Dendritic cell treated with granulocyte-macrophage colony-stimulating factor and Interleukin-4, amounts not matched to agents 40 ng/mL and 50 ng/mL, for 4 days (primary cell): Measurements from ENCODE around the gene CAT.

Source experiments
- H3K27ac Mint-ChIP-seq: one replicate; pipeline ENCODE4 v1.8.0; 2022; ENCODE audit warnings: mild to moderate bottlenecking, mixed read lengths
- H3K27me3 Mint-ChIP-seq: one replicate; pipeline ENCODE4 v1.8.0; 2022; ENCODE audit warnings: mild to moderate bottlenecking, mixed read lengths
- H3K36me3 Mint-ChIP-seq: one replicate; pipeline ENCODE4 v1.8.0; 2022; ENCODE audit warnings: low read depth, mixed read lengths
- H3K4me1 Mint-ChIP-seq: one replicate; pipeline ENCODE4 v1.8.0; 2022; ENCODE audit warnings: low read depth, mixed read lengths
- H3K4me3 Mint-ChIP-seq: one replicate; pipeline ENCODE4 v1.8.0; 2022; ENCODE audit warnings: mild to moderate bottlenecking, moderate library complexity, mixed read lengths
- H3K9me3 Mint-ChIP-seq: one replicate; pipeline ENCODE4 v1.8.0; 2022; ENCODE audit warnings: mixed read lengths
- intact Hi-C: fragments of 100-400 bp; cut with micrococcal nuclease; formaldehyde crosslinking; loops from one replicate; pipeline ENCODE4 v1.15.0; 2022

CAT gene

DNA sequence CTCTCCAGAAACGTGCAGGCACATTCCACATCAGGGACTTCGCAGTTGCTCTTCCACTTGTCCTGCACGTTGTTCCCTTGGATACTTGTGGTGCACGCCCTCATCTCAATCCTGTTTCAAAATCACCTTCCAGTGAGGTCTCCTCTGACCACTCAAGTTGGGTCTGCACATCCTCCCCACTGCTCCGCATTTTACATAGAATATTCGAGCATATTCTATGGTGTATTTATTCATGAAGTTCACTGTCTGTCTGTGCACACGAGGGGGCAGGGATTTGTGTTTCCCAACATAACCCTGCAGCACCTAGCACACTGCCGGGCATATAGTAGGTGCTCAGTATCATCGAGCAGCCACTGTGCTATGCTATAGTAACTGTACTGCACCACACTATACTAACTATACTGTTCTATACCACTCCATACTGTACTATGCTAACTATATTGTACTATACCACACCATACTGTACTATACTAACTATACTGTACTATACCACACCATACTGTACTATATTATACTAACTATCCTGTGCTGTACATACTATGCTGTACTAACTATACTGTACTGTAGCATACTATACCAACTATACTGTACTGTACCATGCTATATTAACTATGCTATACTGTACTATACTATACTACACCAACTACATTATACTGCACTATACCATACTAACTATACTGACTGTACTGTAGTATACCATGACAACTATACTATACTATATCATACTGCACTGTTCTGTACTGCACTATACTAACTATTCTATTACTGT lies 44.6 kb downstream of the CAT start:
- Mint-ChIP-seq H3K4me1 (no peaks in the 10 kb centered on the region), H3K27me3 (peaks cover 5% of the 10 kb centered on the region)

DNA sequence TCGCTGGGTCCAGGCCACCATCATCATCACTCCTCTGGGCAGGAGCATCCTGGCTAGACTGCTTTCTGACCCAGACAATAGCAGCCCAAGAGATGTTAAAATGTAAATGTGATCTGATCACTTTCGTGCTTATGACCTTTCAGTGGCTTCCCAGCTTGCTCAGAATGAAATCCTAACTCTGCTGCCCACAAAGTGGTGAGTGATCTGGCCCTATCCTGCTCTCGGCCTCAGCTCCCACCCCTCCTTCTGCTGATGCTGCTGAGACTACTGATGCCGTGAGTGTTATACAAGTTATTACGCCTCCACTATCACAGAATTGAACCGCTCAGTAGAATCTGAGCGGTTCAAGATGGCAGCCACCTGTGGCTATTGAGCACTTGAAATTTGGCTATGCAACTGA lies 48.7 kb downstream of the CAT start:
- no peaks in the 10 kb centered on the region for H3K9me3 Mint-ChIP-seq
- no peaks in the 10 kb centered on the region for H3K36me3 Mint-ChIP-seq
- H3K4me1 Mint-ChIP-seq, result no peaks in the 10 kb centered on the region
- intact Hi-C loops, result no loop called here
- no peaks in the 10 kb centered on the region for H3K27me3 Mint-ChIP-seq
- no peak overlapping the region for H3K4me3 Mint-ChIP-seq
- H3K27ac Mint-ChIP-seq, result no peak overlapping the region

More for the DNA sequence above, 44.6 kb downstream of the CAT start:
- no peaks in the 10 kb centered on the region for H3K9me3 Mint-ChIP-seq
- no peak overlapping the region for H3K27ac Mint-ChIP-seq
- H3K36me3 Mint-ChIP-seq, result no peaks in the 10 kb centered on the region
- intact Hi-C loops, result no loop called here
- H3K4me3 Mint-ChIP-seq, result no peak overlapping the region

DNA sequence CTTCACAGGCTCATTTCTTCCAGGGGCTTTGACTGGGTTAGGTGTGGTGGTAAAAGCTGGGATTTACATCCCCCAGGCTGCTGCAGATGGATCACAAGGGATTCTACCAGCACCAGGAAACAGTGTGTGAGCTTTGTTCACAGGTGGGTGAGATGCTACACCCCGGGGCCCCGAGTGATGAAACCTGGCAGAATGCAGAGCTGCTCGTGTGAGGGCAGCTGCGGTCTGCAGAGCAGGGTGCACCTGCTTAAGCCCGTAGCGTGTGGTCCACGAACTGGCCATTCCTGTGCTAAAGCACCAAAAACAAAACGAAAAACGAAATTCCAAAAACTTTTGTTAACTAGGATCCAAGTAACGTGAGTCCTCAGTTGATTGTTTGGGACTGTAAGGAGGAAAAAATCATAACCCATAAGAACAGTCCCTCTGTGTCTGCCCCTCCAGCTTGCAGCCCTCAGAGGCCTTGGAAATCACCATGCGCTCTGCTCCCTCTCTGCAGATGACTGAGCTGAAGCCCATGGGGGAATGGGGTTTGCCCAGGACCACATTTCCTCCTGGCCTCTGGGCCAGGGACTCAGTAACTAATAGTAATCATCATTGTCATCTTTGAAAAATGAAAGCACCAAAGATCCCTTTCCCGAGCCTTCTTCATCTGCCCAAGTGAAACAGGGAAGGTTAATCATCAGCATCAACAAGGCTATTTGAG lies 50.3 kb downstream of the CAT start:
- no peak overlapping the region for H3K27ac Mint-ChIP-seq
- H3K9me3 Mint-ChIP-seq, result no peaks in the 10 kb centered on the region
- H3K36me3 Mint-ChIP-seq, result no peaks in the 10 kb centered on the region
- peaks cover 9% of the 10 kb centered on the region for H3K4me1 Mint-ChIP-seq
- H3K4me3 Mint-ChIP-seq, result no peak overlapping the region
- H3K27me3 Mint-ChIP-seq, result no peaks in the 10 kb centered on the region
- intact Hi-C loops, result no loop called here

DNA sequence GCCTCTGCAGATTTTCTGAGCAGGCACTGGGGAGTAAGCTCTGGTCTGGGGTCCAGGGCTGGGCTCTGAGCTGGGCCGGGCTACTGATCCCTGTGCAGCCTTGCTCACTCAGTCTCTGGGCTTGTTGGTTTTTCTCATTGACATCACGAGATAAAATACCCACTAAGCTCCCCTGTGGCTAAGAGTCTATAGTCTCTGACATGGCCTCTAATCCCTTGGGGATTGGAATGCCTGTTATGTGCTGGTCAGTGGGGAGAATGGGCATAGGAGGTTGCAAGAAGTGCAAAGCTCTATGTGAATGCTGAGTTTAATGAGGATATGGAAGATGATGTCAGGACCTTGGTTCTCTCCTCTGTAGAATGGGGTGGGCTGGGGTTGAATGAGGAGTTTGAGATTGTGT lies 51.6 kb downstream of the CAT start:
- Mint-ChIP-seq H3K4me1 (peaks cover 15% of the 10 kb centered on the region), H3K27me3 (peaks cover 2% of the 10 kb centered on the region), H3K27ac (no peak overlapping the region), H3K36me3 (no peaks in the 10 kb centered on the region), H3K9me3 (no peaks in the 10 kb centered on the region), H3K4me3 (no peak overlapping the region)
- intact Hi-C loops, result no loop called here

DNA sequence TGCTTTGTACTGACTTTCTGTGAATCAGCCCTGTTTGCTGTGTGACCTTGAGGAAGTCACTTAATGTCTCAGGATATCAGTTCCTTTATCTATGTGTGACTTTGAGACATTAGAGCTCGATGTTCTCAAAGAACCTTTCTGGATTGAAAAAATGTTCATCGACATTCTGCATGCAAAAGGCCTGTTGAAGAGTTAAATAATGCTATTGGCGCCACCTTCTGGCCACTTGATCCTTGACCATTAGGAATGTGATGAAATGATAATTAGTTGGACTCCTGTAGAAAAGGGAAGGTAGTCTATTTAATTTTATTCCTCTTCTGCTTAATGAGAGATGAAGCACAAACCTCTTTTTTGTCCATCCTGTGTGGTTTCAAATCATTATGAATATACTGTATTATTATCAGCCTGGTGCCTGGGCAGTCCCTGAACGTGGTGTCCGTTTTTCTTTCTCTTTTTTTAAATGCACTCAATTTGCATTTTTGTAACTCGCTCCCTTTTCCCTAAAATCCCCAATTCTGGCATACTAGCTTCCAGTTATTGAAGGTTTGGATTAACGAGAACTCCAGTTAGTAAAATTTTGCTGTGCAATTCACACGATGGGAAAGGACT lies 54.2 kb downstream of the CAT start:
- intact Hi-C loops, result no loop called here
- Mint-ChIP-seq H3K27me3 (peaks cover 4% of the 10 kb centered on the region), H3K4me3 (no peak overlapping the region), H3K4me1 (peaks cover 15% of the 10 kb centered on the region), H3K36me3 (no peaks in the 10 kb centered on the region), H3K27ac (no peak overlapping the region), H3K9me3 (no peaks in the 10 kb centered on the region)

DNA sequence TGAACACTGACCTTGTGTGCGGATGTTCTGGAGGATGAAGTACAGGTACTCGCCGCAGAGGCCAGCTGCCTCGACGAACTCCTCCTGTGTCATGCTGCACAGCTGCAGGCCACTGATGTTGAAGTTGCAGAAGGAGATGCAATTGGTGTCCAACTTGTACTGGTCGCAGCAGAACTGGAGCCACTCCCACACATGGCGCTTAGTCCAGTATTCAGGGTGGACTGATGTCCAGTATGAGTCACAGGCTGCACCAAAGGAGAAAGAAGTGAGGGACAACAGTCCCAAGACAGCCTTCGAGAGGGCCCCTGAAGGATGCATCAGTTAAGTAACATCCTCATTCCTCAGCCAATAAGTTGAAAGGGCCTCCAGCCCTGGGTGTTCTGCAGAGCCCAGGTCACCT lies 54.7 kb downstream of the CAT start:
- Mint-ChIP-seq H3K4me1 (peaks cover 15% of the 10 kb centered on the region), H3K27me3 (peaks cover 4% of the 10 kb centered on the region), H3K4me3 (no peak overlapping the region), H3K9me3 (no peaks in the 10 kb centered on the region), H3K36me3 (no peaks in the 10 kb centered on the region), H3K27ac (no peak overlapping the region)
- intact Hi-C loops, result no loop called here

DNA sequence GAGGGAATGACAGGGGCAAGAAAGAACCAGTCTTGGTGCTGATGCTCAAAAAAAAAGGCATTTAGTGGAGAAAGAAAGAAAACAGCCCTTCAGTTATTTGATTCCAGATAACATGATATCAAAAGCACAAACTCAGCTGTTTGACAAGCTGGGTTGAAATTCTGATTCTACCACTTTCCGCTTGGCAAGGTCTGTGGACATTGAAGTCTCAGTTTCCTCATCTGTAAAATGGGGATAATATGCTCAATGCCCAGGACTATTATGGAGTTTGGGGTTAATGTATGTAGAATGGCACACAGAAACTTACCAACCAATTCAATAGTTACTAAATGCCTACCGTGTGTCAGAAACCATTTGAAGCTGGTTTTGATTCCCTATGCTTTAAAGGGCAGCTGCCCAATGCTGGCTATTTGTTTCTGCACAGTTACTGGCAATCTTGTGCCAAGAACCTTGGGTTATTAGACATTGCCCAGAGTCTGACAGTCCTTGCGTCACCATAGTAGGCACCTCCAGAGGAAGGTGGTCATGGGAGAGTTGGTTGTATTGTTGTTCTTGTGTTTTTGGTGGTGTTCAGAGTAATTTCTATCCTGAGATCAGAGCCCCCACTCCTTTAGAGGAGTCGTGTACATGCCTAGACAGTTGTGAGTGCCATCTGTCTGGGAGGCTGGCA lies 55.3 kb downstream of the CAT start:
- no peaks in the 10 kb centered on the region for H3K36me3 Mint-ChIP-seq
- H3K4me1 Mint-ChIP-seq, result peaks cover 15% of the 10 kb centered on the region
- no peak overlapping the region for H3K4me3 Mint-ChIP-seq
- peaks cover 4% of the 10 kb centered on the region for H3K27me3 Mint-ChIP-seq
- H3K9me3 Mint-ChIP-seq, result no peaks in the 10 kb centered on the region
- no peak overlapping the region for H3K27ac Mint-ChIP-seq
- intact Hi-C loops, result no loop called here

DNA sequence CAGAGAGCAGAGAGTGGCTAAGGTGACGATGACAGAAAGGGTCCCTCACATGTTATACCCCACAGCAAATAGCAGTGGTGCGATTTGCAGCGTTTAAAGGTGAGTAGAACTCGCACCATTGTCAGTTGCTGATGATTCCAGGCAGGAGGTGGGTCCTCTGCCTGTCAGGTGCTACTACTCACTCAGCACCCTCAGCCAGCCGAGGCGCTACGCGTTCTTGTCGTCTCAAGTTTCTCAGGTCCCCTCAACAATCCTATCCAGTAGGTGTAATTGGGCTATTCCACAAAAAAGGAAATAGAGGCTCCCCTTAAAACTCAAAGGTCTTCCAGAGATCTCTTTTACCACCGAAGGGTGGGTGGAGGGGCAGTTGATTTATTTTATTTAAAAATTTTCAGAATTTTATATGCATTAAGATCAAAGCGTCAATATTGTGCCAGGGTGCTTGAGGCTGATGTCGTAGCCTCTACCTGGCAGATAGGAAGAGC lies 56.5 kb downstream of the CAT start:
- Mint-ChIP-seq H3K36me3 (no peaks in the 10 kb centered on the region), H3K27me3 (peaks cover 4% of the 10 kb centered on the region), H3K4me1 (peaks cover 21% of the 10 kb centered on the region), H3K27ac (peak overlapping the region; percentile 56), H3K4me3 (no peak overlapping the region), H3K9me3 (no peaks in the 10 kb centered on the region)
- intact Hi-C loops, result no loop called here

DNA sequence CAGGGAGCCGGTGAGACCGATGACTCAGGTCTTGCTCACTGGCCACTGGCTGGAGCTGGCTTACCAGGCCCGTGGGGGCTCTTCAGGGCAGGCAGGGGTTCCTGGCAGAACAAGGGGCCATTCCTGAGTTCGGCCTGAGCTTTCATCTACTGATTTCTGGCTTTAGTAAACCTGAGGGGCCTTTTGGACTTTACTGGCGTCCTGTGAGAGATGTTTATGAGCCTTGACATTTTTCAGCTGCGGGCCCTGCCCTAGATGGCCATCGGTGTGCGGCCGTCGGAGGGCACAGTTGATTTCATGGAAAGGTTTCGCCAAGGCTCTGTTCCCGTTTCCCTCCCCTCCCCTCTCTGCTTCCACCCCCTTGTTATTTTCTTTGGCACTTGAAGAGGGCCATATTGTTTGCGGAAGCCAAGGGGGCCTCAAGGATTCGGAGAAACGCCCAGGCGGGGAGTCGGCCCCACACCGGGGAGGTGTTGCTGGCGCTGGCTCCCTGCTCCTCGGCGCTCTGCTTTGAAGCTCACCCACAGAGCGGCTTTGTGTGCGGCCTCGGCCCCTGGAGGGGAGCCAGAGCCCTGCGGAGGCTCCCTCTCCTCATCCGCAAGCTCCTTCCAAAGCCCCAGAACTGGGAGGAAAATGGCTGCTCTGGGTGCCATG lies 57.1 kb downstream of the CAT start:
- no peak overlapping the region for H3K4me3 Mint-ChIP-seq
- H3K4me1 Mint-ChIP-seq, result peaks cover 23% of the 10 kb centered on the region
- H3K9me3 Mint-ChIP-seq, result no peaks in the 10 kb centered on the region
- H3K27ac Mint-ChIP-seq, result no peak overlapping the region
- H3K27me3 Mint-ChIP-seq, result peaks cover 4% of the 10 kb centered on the region
- intact Hi-C loops, result no loop called here
- no peaks in the 10 kb centered on the region for H3K36me3 Mint-ChIP-seq

DNA sequence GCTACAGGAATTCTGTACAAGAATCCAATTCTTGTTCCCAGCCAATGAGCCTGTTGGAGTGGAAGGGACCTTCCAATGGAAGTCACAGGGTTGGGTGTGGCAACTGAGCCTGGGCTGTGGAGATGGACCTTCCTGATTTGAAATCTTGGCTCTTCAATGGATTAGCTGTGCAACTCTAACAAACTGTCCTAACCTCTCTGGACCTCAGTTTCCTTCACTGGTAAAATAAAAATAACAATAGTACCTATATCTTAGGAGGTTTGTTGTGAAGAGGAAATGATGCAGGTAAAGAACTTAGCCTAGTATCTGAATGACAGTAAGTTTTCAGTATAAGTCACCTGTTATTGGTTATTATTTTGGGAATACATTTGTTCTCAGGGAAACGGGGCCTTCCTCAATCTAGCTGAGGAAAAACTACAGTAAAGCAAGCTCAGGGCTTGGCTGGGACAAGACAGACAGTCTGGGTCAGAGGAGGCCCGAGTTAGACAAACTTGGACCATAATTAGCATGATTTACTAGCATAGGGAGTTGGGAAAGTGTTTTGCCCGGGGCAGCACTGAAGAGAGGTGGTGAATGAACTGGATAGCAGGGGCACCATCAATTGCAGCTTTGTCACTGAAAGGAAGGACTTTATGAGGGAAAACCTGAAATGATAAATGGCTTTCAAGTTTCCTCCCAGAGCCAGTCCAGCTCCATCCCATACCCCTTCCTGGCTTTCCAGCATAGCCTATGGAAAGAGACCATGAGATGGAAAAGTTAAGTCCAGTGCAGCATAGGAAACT lies 61.2 kb downstream of the CAT start:
- peaks cover 3% of the 10 kb centered on the region for H3K27me3 Mint-ChIP-seq
- no peaks in the 10 kb centered on the region for H3K9me3 Mint-ChIP-seq
- intact Hi-C loops, result no loop called here
- H3K27ac Mint-ChIP-seq, result peak overlapping the region; percentile 34
- peaks cover 42% of the 10 kb centered on the region for H3K4me1 Mint-ChIP-seq
- H3K4me3 Mint-ChIP-seq, result no peak overlapping the region
- H3K36me3 Mint-ChIP-seq, result no peaks in the 10 kb centered on the region

DNA sequence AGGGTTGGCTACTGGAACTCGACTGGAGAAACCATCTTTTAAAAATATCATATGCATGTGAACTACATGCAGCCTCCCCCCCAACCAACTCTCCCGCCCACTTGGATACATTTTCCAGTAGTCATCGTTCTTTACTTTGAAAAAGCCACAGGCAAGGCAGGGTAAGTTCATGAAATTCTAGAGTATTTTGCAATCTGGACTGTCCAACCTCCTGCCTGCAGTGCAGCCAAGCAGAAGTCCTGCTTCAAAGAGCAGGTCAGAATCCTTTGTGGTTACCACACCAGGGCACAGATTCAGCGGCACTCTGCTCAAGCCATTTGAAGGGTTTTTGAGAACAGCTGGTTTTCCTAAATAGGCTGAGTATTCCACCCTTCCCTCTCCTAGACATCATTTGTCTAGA lies 62.8 kb downstream of the CAT start:
- no peaks in the 10 kb centered on the region for H3K9me3 Mint-ChIP-seq
- H3K36me3 Mint-ChIP-seq, result no peaks in the 10 kb centered on the region
- peak overlapping the region; percentile 82 for H3K27ac Mint-ChIP-seq
- no peaks in the 10 kb centered on the region for H3K27me3 Mint-ChIP-seq
- peak overlapping the region; percentile 39 for H3K4me3 Mint-ChIP-seq
- intact Hi-C loops, result no loop called here
- peaks cover 39% of the 10 kb centered on the region for H3K4me1 Mint-ChIP-seq

DNA sequence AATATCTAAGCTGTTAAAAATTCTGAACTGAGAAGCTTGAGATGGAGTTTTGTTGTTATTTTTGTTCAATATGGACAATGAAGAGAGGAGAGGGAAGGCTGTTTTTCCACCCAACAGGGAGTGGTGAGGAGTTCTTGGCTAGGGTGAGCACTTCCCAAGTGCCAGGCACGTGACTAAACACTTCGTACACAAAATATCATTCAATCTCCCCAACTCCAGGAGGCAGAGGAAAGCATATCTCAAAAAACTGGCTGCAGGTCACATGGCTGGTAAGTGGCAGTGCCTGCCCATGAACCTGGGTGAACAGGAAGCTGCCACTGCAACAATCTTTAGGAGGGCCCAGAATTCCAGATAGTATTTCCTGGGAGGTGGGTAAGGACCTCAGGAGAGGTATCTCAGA lies 63.2 kb downstream of the CAT start:
- Mint-ChIP-seq H3K4me1 (peaks cover 39% of the 10 kb centered on the region), H3K9me3 (no peaks in the 10 kb centered on the region), H3K27me3 (no peaks in the 10 kb centered on the region), H3K4me3 (peak overlapping the region; percentile 39), H3K36me3 (no peaks in the 10 kb centered on the region), H3K27ac (peak overlapping the region; percentile 82)
- intact Hi-C loops, result no loop called here

DNA sequence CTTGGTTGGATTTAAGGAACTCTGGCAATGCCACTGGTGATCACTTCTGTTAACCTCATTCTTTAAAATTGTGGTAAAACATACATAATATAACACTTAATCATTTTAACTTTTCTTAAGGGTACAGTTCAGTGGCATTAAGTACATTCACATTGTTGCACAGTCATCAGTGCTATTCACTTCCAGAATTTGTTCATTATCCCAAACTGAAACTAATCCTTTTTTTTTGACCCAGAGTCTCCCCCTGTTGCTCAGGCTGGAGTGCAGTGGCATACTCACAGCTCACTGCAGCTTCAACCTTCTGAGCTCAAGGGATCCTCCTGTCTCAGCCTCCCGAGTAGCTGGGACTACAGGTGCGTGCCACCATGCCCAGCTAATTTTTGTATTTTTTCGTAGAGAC lies 64.2 kb downstream of the CAT start:
- Mint-ChIP-seq H3K4me1 (peaks cover 39% of the 10 kb centered on the region), H3K9me3 (no peaks in the 10 kb centered on the region), H3K36me3 (no peaks in the 10 kb centered on the region), H3K27me3 (no peaks in the 10 kb centered on the region), H3K27ac (peak overlapping the region; percentile 82), H3K4me3 (no peak overlapping the region)
- intact Hi-C loops, result no loop called here
